ENCODE measurements around the gene RBMS1.

DNA sequence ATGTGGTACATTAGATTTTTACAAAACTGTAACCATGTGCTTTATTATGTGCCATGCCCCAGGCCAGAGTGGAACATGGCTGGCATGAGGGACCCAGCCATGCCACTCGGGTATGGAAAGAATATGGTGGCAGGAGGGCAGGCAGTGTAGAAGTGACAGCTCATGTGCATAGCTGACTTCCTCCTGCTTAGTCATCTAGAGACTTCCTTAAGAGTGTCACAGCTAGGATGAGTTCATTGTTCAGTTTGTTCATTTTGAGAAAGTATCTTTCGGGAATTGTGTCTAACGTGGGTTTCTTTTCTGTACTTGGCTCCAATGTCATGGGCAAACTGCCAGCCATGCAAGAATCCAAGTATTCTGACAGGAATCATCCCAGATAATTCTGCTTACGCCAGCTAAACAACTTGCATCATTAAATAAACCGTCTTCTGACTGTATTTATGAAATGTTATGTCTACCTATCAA lies 199.2 kb downstream of the RBMS1 start:
- TF ChIP-seq, protein P1, sequence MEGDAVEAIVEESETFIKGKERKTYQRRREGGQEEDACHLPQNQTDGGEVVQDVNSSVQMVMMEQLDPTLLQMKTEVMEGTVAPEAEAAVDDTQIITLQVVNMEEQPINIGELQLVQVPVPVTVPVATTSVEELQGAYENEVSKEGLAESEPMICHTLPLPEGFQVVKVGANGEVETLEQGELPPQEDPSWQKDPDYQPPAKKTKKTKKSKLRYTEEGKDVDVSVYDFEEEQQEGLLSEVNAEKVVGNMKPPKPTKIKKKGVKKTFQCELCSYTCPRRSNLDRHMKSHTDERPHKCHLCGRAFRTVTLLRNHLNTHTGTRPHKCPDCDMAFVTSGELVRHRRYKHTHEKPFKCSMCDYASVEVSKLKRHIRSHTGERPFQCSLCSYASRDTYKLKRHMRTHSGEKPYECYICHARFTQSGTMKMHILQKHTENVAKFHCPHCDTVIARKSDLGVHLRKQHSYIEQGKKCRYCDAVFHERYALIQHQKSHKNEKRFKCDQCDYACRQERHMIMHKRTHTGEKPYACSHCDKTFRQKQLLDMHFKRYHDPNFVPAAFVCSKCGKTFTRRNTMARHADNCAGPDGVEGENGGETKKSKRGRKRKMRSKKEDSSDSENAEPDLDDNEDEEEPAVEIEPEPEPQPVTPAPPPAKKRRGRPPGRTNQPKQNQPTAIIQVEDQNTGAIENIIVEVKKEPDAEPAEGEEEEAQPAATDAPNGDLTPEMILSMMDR (IDR thresholded peaks at IDR 0.05): no peak
- TF ChIP-seq POLR2A (IDR thresholded peaks at IDR 0.05): no peak

Measured in lower leg skin (tissue), 3 donors.